Activated B cell treated with CpG ODN at 0.5 μM for 24 hours (primary cell): ENCODE data around the gene ERVFRD-1. TPM values are rescaled to one million over a fixed set of nuclear protein-coding genes. Genes with fewer than 3 reads are reported as not detected.

Experiments
- ATAC-seq: fragments of 200-7000 bp; cut with Tn5 transposase; one replicate; pipeline ENCODE4 v1.10.0; 2021; ENCODE audit warnings: low read depth, mild to moderate bottlenecking, moderate library complexity
- CTCF ChIA-PET: fragments of 350-600 bp; sonication (Branson Sonifier 250); formaldehyde crosslinking; loops from one replicate; lab custom pipeline; 2021; ENCODE audit warnings: antibody characterized with exemption; lab: Charles Lee
- POLR2A ChIA-PET: fragments of 350-600 bp; sonication (Branson Sonifier 250); formaldehyde crosslinking; loops from one replicate; lab custom pipeline; 2021; ENCODE audit warnings: antibody characterized with exemption; lab: Charles Lee
- DNase-seq: peaks from one replicate; pipeline ENCODE4 v3.0.0; 2022
- H3K27ac Mint-ChIP-seq: one replicate; pipeline ENCODE4 v1.8.0; 2020; ENCODE audit warnings: mixed read lengths
- H3K27me3 Mint-ChIP-seq: one replicate; pipeline ENCODE4 v1.8.0; 2021; ENCODE audit warnings: mixed read lengths
- H3K36me3 Mint-ChIP-seq: one replicate; pipeline ENCODE4 v1.8.0; 2021; ENCODE audit warnings: low read depth, mixed read lengths
- H3K4me1 Mint-ChIP-seq: one replicate; pipeline ENCODE4 v1.8.0; 2021; ENCODE audit warnings: mixed read lengths
- H3K4me3 Mint-ChIP-seq: one replicate; pipeline ENCODE4 v1.8.0; 2020; ENCODE audit warnings: mild to moderate bottlenecking, mixed read lengths
- H3K9me3 Mint-ChIP-seq: one replicate; pipeline ENCODE4 v1.8.0; 2020; ENCODE audit warnings: mixed read lengths
- CTCF ChIP-seq: fragments of 200-600 bp; IDR thresholded peaks from one replicate; pipeline ENCODE4 v1.8.0; 2022; ENCODE audit warnings: antibody characterized with exemption, mild to moderate bottlenecking
- intact Hi-C: fragments of 100-400 bp; cut with micrococcal nuclease; formaldehyde crosslinking; loops from one replicate; pipeline ENCODE4 v1.15.1; 2024
- total RNA-seq: library from RNA; stranded (reverse); gene quantifications from 2 replicates; pipeline ENCODE4 v1.2.3, GENCODE V29; 2022

The ERVFRD-1 gene
- total RNA-seq, 1 donor from 2014 or later: not detected

GRCh38 chr6:11065436-11066202, 45.9 kb downstream of the ERVFRD-1 start:
- TF ChIP-seq CTCF: no peak
- no peak overlapping the region for H3K27ac Mint-ChIP-seq
- DNase-seq (no peak), ATAC-seq (no peak)
- H3K4me3 Mint-ChIP-seq: no peak overlapping the region
- ChIA-PET CTCF (interaction anchor here (0.9 to 2.1 kb wide), 5 partner anchors 13 to 587 kb away, joined by 3 to 9 read pairs (median 3); no protein-coding TSS in a partner anchor), POLR2A (no interaction called here)
- no peaks in the 10 kb centered on the region for H3K9me3 Mint-ChIP-seq
- intact Hi-C loops: loop anchor here (5.0 kb wide), 1 partner anchor 1523 kb away; no protein-coding TSS in a partner anchor
- H3K27me3 Mint-ChIP-seq: no peaks in the 10 kb centered on the region
- no peaks in the 10 kb centered on the region for H3K36me3 Mint-ChIP-seq
- H3K4me1 Mint-ChIP-seq: no peaks in the 10 kb centered on the region

GRCh38 chr6:11064836-11065235, 46.7 kb downstream of the ERVFRD-1 start:
- no peak for ATAC-seq
- H3K36me3 Mint-ChIP-seq: no peaks in the 10 kb centered on the region
- H3K9me3 Mint-ChIP-seq: no peaks in the 10 kb centered on the region
- H3K27ac Mint-ChIP-seq: no peak overlapping the region
- no peak for DNase-seq
- H3K4me3 Mint-ChIP-seq: no peak overlapping the region
- intact Hi-C loops: loop anchor here (5.0 kb wide), 1 partner anchor 1523 kb away; no protein-coding TSS in a partner anchor
- H3K27me3 Mint-ChIP-seq: no peaks in the 10 kb centered on the region
- CTCF ChIA-PET: interaction anchor here (0.7 to 1.0 kb wide), 4 partner anchors 87 to 586 kb away, joined by 3 read pairs; no protein-coding TSS in a partner anchor
- no peak for TF ChIP-seq CTCF
- POLR2A ChIA-PET: no interaction called here
- no peaks in the 10 kb centered on the region for H3K4me1 Mint-ChIP-seq

- Mint-ChIP-seq H3K4me3 (no peak overlapping the region), H3K36me3 (no peaks in the 10 kb centered on the region), H3K4me1 (no peaks in the 10 kb centered on the region), H3K27ac (no peak overlapping the region), H3K27me3 (no peaks in the 10 kb centered on the region), H3K9me3 (no peaks in the 10 kb centered on the region)
- intact Hi-C loops: no loop called here
- ChIA-PET CTCF (no interaction called here), POLR2A (no interaction called here)
- no peak for ATAC-seq
- no peak for TF ChIP-seq CTCF
- DNase-seq: no peak
Observed at GRCh38 chr6:11062715-11063114, 48.8 kb downstream of the ERVFRD-1 start.

- TF ChIP-seq CTCF: no peak
- H3K9me3 Mint-ChIP-seq: no peaks in the 10 kb centered on the region
- no peak overlapping the region for H3K27ac Mint-ChIP-seq
- no peak for ATAC-seq
- no peak overlapping the region for H3K4me3 Mint-ChIP-seq
- no peaks in the 10 kb centered on the region for H3K4me1 Mint-ChIP-seq
- POLR2A ChIA-PET: no interaction called here
- H3K36me3 Mint-ChIP-seq: no peaks in the 10 kb centered on the region
- DNase-seq: no peak
- H3K27me3 Mint-ChIP-seq: no peaks in the 10 kb centered on the region
- intact Hi-C loops: no loop called here
- CTCF ChIA-PET: no interaction called here
Observed at GRCh38 chr6:11062083-11062482, 49.4 kb downstream of the ERVFRD-1 start.

GRCh38 chr6:11058406-11058805, 53.1 kb downstream of the ERVFRD-1 start:
- POLR2A ChIA-PET: no interaction called here
- Mint-ChIP-seq H3K4me1 (no peaks in the 10 kb centered on the region), H3K27me3 (peaks cover 5% of the 10 kb centered on the region), H3K27ac (no peak overlapping the region), H3K36me3 (no peaks in the 10 kb centered on the region), H3K9me3 (no peaks in the 10 kb centered on the region), H3K4me3 (no peak overlapping the region)
- CTCF ChIA-PET: no interaction called here
- intact Hi-C loops: no loop called here
- no peak for TF ChIP-seq CTCF
- DNase-seq (no peak), ATAC-seq (no peak)
